Liver (tissue), 9 donors: ENCODE results near the gene LPP. TPM values are rescaled to one million over a fixed set of nuclear protein-coding genes. Genes with fewer than 3 reads are reported as not detected.

Experiments
- DNase-seq: peaks from one replicate; pipeline ENCODE4 v3.0.0-alpha.2; 2017; ENCODE audit warnings: low spot score
- H3K27ac ChIP-seq, 2 donors: one replicate each; pipeline ENCODE4 v1.7.0; 2013; ENCODE audit warnings: inconsistent platforms in 2 of 2, low read length in 2 of 2, control low read depth in 1 of 2, low read depth in 1 of 2, mild to moderate bottlenecking in 1 of 2
- H3K27me3 ChIP-seq, 4 donors: one replicate each; pipeline versions ENCODE4 v1.6.1 to v1.7.0; 2013; ENCODE audit warnings: low read length in 3 of 4, inconsistent platforms in 1 of 4, mild to moderate bottlenecking in 1 of 4, moderate library complexity in 1 of 4; ENCODE audit not compliant: control insufficient read depth in 4 of 4, insufficient read depth in 4 of 4
- H3K36me3 ChIP-seq, 4 donors: one replicate each; pipeline versions ENCODE4 v1.6.1 to v1.7.0; 2013; ENCODE audit warnings: low read length in 3 of 4, mild to moderate bottlenecking in 3 of 4, low read depth in 1 of 4, moderate library complexity in 1 of 4; ENCODE audit not compliant: control insufficient read depth in 4 of 4, insufficient read depth in 3 of 4
- H3K4me1 ChIP-seq, 4 donors: one replicate each; pipeline versions ENCODE4 v1.6.1 to v1.7.0; 2013; ENCODE audit warnings: low read length in 3 of 4, mild to moderate bottlenecking in 3 of 4, moderate library complexity in 1 of 4; ENCODE audit not compliant: control insufficient read depth in 4 of 4, insufficient read depth in 4 of 4
- H3K4me3 ChIP-seq, 3 donors: one replicate each; pipeline versions ENCODE4 v1.6.1 to v1.7.0; 2013; ENCODE audit warnings: low read length in 3 of 3, control low read depth in 1 of 3, low read depth in 1 of 3, mild to moderate bottlenecking in 1 of 3
- H3K9ac ChIP-seq, 2 donors: one replicate each; pipeline ENCODE4 v1.7.0; 2013; ENCODE audit warnings: low read length in 2 of 2, mild to moderate bottlenecking in 2 of 2, moderate library complexity in 2 of 2, control low read depth in 1 of 2, low read depth in 1 of 2
- H3K9me3 ChIP-seq, 4 donors: one replicate each; pipeline versions ENCODE4 v1.6.1 to v1.7.0; 2013; ENCODE audit warnings: low read length in 3 of 4; ENCODE audit not compliant: control insufficient read depth in 4 of 4
- ATF3 ChIP-seq: IDR thresholded peaks from 2 replicates; pipeline ENCODE4 v1.6.1; 2016; ENCODE audit warnings: antibody characterized with exemption
- EGR1 ChIP-seq, 2 donors: IDR thresholded peaks; 2 replicates each; pipeline ENCODE4 v1.6.1; 2016 to 2018; ENCODE audit warnings: antibody characterized with exemption in 2 of 2, low read depth in 2 of 2
- FOXA1 ChIP-seq: IDR thresholded peaks from 2 replicates; pipeline ENCODE4 v1.6.1; 2016; ENCODE audit warnings: antibody characterized with exemption
- FOXA2 ChIP-seq: IDR thresholded peaks from 2 replicates; pipeline ENCODE4 v1.6.1; 2016; ENCODE audit warnings: antibody characterized with exemption
- GABPA ChIP-seq, 2 donors: IDR thresholded peaks in 1 of 2; conservative IDR thresholded peaks in 1 of 2; 2 replicates each; pipeline ENCODE4 v1.6.1; 2016; ENCODE audit warnings: antibody characterized with exemption in 2 of 2, mild to moderate bottlenecking in 1 of 2, moderate library complexity in 1 of 2
- HNF4A ChIP-seq, 2 donors: conservative IDR thresholded peaks; 2 replicates each; pipeline ENCODE4 v1.6.1; 2016; ENCODE audit warnings: antibody characterized with exemption in 2 of 2, mild to moderate bottlenecking in 2 of 2
- HNF4G ChIP-seq: IDR thresholded peaks from 2 replicates; pipeline ENCODE4 v1.6.1; 2016; ENCODE audit warnings: antibody characterized with exemption
- JUND ChIP-seq, 2 donors: IDR thresholded peaks; 2 replicates each; pipeline ENCODE4 v1.6.1; 2016; ENCODE audit warnings: antibody characterized with exemption in 2 of 2
- MAX ChIP-seq: IDR thresholded peaks from 2 replicates; pipeline ENCODE4 v1.6.1; 2016; ENCODE audit warnings: antibody characterized with exemption
- NR2F2 ChIP-seq: IDR thresholded peaks from 2 replicates; pipeline ENCODE4 v1.6.1; 2016; ENCODE audit warnings: antibody characterized with exemption
- RAD21 ChIP-seq, 2 donors: IDR thresholded peaks; 2 replicates each; pipeline ENCODE4 v1.6.1; 2016; ENCODE audit warnings: antibody characterized with exemption in 2 of 2, mild to moderate bottlenecking in 2 of 2
- REST ChIP-seq: IDR thresholded peaks from 2 replicates; pipeline ENCODE4 v1.6.1; 2016; ENCODE audit warnings: antibody characterized with exemption, mild to moderate bottlenecking
- RXRA ChIP-seq, 2 donors: IDR thresholded peaks; 2 replicates each; pipeline ENCODE4 v1.6.1; 2017 to 2018; ENCODE audit warnings: antibody characterized with exemption in 2 of 2, mild to moderate bottlenecking in 1 of 2
- SP1 ChIP-seq: IDR thresholded peaks from 2 replicates; pipeline ENCODE4 v1.6.1; 2018; ENCODE audit warnings: antibody characterized with exemption, mild to moderate bottlenecking
- TAF1 ChIP-seq: conservative IDR thresholded peaks from 2 replicates; pipeline ENCODE4 v1.6.1; 2016; ENCODE audit warnings: antibody characterized with exemption, mild to moderate bottlenecking
- YY1 ChIP-seq: IDR thresholded peaks from 2 replicates; pipeline ENCODE4 v1.6.1; 2016; ENCODE audit warnings: antibody characterized with exemption, mild to moderate bottlenecking
- ZBTB33 ChIP-seq: IDR thresholded peaks from 2 replicates; pipeline ENCODE4 v1.6.1; 2016; ENCODE audit warnings: antibody characterized with exemption
- WGBS: extraction: QIAGEN DNeasy Blood & Tissue Kit; methylation state at CpG from one replicate; pipeline ENCODE4 v1.1.7; 2013; 5-methylcytosine and 5-hydroxymethylcytosine counted together
- polyA plus RNA-seq, 2 donors: library from polyadenylated mRNA; stranded (reverse) in 1 of 2; unstranded in 1 of 2; fragments of 200-250 nt in 1 of 2; fragments of >200 nt in 1 of 2; fragmentation: Nextera tagmentation in 1 of 2; extraction: Ambion mirVana in 1 of 2; gene quantifications; one replicate each; pipeline versions ENCODE4 v1.2.1 to v1.2.3, GENCODE V29; 2013 to 2015
- total RNA-seq, 2 donors: library from RNA; depleted of rRNA; stranded (reverse); fragments of >200 nt; gene quantifications; one replicate each; pipeline ENCODE4 v1.2.3, GENCODE V29; 2014
- donor health status: healthy.
- donor health status: healthy.
- donor health status: healthy.
- donor health status: healthy.
- donor health status: healthy.

Gene LPP
- total and polyA plus RNA-seq, 4 donors: 3.3 to 53.7 (median 28.2) TPM

- no peak overlapping the region for H3K4me3 ChIP-seq
- H3K4me1 ChIP-seq: no peaks in the 10 kb centered on the region
- no peak for DNase-seq
- no peak overlapping the region for H3K27ac ChIP-seq
- no peaks in the 10 kb centered on the region for H3K36me3 ChIP-seq
- WGBS: 97% methylated on average over 4 of the region's 4 CpGs
- no peak overlapping the region for H3K9ac ChIP-seq
- no peaks in the 10 kb centered on the region for H3K27me3 ChIP-seq
- no peaks in the 10 kb centered on the region for H3K9me3 ChIP-seq
- TF ChIP-seq FOXA1 (no peak), REST (no peak), EGR1 (IDR thresholded peaks at IDR 0.05; ENCODE audit: low read depth in 2 of 2) (no peak), GABPA (IDR thresholded peaks at IDR 0.05 in 1 of 2, conservative IDR thresholded peaks at IDR 0.05 in 1 of 2) (no peak), FOXA2 (no peak), RXRA (IDR thresholded peaks at IDR 0.05) (no peak), MAX (no peak), HNF4G (no peak), NR2F2 (no peak), ZBTB33 (no peak), JUND (IDR thresholded peaks at IDR 0.05) (no peak), ATF3 (no peak), RAD21 (IDR thresholded peaks at IDR 0.05) (no peak)
These were observed 647.4 kb downstream of the LPP start for GRCh38 chr3:188801393-188801792.

GRCh38 chr3:188802645-188803044, 648.7 kb downstream of the LPP start:
- peaks cover 0 to 6% (median 0%) of the 10 kb centered on the region in 4 donors for H3K9me3 ChIP-seq
- WGBS: 92% methylated on average over 3 of the region's 3 CpGs
- no peak for TF ChIP-seq HNF4G
- no peak for TF ChIP-seq MAX
- TF ChIP-seq FOXA2: no peak
- TF ChIP-seq REST: no peak
- no peak for TF ChIP-seq FOXA1
- TF ChIP-seq ZBTB33: no peak
- TF ChIP-seq SP1: no peak
- no peak for TF ChIP-seq JUND (IDR thresholded peaks at IDR 0.05)
- TF ChIP-seq YY1: no peak
- TF ChIP-seq HNF4A (conservative IDR thresholded peaks at IDR 0.05): no peak
- TF ChIP-seq GABPA (IDR thresholded peaks at IDR 0.05 in 1 of 2, conservative IDR thresholded peaks at IDR 0.05 in 1 of 2): no peak
- TF ChIP-seq TAF1: no peak
- TF ChIP-seq RXRA (IDR thresholded peaks at IDR 0.05): no peak
- TF ChIP-seq EGR1 (IDR thresholded peaks at IDR 0.05; ENCODE audit: low read depth in 2 of 2): no peak
- no peak for TF ChIP-seq ATF3

More at GRCh38 chr3:188802645-188803044, 648.7 kb downstream of the LPP start:
- H3K9ac ChIP-seq: no peak overlapping the region
- H3K4me3 ChIP-seq: no peak overlapping the region
- peaks cover 0 to 2% (median 0%) of the 10 kb centered on the region in 4 donors for H3K36me3 ChIP-seq
- DNase-seq: no peak
- H3K4me1 ChIP-seq: no peaks in the 10 kb centered on the region
- no peak overlapping the region for H3K27ac ChIP-seq
- no peaks in the 10 kb centered on the region for H3K27me3 ChIP-seq
